Embryonic facial prominence (tissue), 1 donor: ENCODE results near the gene UPF3A.
A peak's percentile ranks its signal among the peaks of the same experiment; 100 is the strongest.
"Not testable (repeated sequence)": the region's sequence is repeated elsewhere in the genome, so short reads cannot be mapped to it uniquely, and the experiment has no call there.

ENCODE experiments used
- DNase-seq: peaks from one replicate; pipeline ENCODE4 v3.0.0-alpha.2; 2016; ENCODE audit errors: extremely low spot score

Gene UPF3A

GRCh38 chr13:114304346-114305034 is 23.1 kb downstream of the UPF3A start:
- no peak for DNase-seq

- no peak for DNase-seq
These were observed 27.7 kb downstream of the UPF3A start for GRCh38 chr13:114309086-114309485.

GRCh38 chr13:114309806-114310410 is 28.5 kb downstream of the UPF3A start:
- no peak for DNase-seq

- DNase-seq: no peak
These were observed 29.6 kb downstream of the UPF3A start for GRCh38 chr13:114310956-114311355.

- no peak for DNase-seq
These were observed 30.0 kb downstream of the UPF3A start for GRCh38 chr13:114311387-114311786.

- no peak for DNase-seq
These were observed 30.5 kb downstream of the UPF3A start for GRCh38 chr13:114311908-114312307.

GRCh38 chr13:114313061-114313860 is 31.9 kb downstream of the UPF3A start:
- no peak for DNase-seq

- peak; percentile 82 for DNase-seq
These were observed 32.9 kb downstream of the UPF3A start, which contains the start of gene CHAMP1 for GRCh38 chr13:114314074-114314912. Gene CHAMP1, plus strand, starts transcription at chr13:114314503. Its CDS starts 9,340 bp downstream, at chr13:114323843.

GRCh38 chr13:114315074-114315785 is 33.8 kb downstream of the UPF3A start:
- no peak for DNase-seq

GRCh38 chr13:114318624-114319023 is 37.2 kb downstream of the UPF3A start:
- DNase-seq: no peak

- DNase-seq: no peak
These were observed 38.1 kb downstream of the UPF3A start for GRCh38 chr13:114319441-114319913.

- no peak for DNase-seq
These were observed 38.7 kb downstream of the UPF3A start for GRCh38 chr13:114320065-114320464.

- DNase-seq: no peak
These were observed 39.9 kb downstream of the UPF3A start for GRCh38 chr13:114321256-114321655.

- no peak for DNase-seq
These were observed 41.9 kb downstream of the UPF3A start for GRCh38 chr13:114323349-114323748.

GRCh38 chr13:114324334-114324733 is 42.9 kb downstream of the UPF3A start:
- no peak for DNase-seq

GRCh38 chr13:114325729-114326128 is 44.3 kb downstream of the UPF3A start:
- no peak for DNase-seq

GRCh38 chr13:114328034-114328433 is 46.6 kb downstream of the UPF3A start:
- DNase-seq: no peak

- no peak for DNase-seq
These were observed 47.2 kb downstream of the UPF3A start for GRCh38 chr13:114328595-114328994.

- no peak for DNase-seq
These were observed 48.7 kb downstream of the UPF3A start for GRCh38 chr13:114330086-114330485.

GRCh38 chr13:114333881-114334280 is 52.5 kb downstream of the UPF3A start:
- DNase-seq: not testable (repeated sequence)
